Measurements from ENCODE around the gene COG8.
A peak's percentile ranks its signal among the peaks of the same experiment; 100 is the strongest.
"Not testable (repeated sequence)": the region's sequence is repeated elsewhere in the genome, so short reads cannot be mapped to it uniquely, and the experiment has no call there.

Gene COG8

GRCh38 chr16:69318911-69319289 is 20.5 kb downstream of the COG8 start:
- no peak for DNase-seq

DNA sequence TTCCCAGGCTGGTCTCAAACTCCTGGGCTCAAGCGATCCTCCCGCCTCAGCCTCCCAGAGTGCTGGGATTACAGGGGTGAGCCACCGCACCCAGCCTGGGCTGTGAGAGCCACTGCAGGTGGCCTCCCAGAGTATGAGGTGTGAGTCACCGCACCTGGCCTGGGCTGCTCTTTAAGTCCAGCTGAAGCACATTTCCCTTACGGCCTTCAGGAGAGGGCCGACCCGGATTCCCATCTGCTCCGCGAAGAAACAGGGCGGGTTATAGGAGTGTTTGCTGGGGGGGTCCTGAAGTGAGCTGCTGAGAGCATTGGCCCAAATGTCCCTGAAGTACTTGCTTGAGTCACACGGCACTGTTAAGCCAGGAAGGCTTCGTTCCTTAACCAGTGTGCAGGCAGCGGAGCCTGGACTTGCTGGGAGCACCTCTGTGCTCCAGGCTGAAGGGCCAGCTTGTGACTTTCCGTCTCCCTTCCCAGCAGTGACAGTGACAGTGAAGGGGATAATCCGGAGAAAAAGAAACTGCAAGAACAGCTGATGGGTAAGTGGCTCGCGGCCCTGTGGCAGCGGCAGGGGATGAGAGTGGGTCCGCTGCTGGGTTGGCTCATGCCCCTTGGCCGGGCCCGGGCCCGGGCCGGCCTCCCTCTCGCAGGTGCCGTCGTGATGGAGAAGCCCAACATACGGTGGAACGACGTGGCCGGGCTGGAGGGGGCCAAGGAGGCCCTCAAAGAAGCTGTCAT is 21.0 kb downstream of the COG8 start:
- no peak for DNase-seq

- no peak for DNase-seq
Measured at GRCh38 chr16:69316595-69317034, 22.7 kb downstream of the COG8 start.

DNA sequence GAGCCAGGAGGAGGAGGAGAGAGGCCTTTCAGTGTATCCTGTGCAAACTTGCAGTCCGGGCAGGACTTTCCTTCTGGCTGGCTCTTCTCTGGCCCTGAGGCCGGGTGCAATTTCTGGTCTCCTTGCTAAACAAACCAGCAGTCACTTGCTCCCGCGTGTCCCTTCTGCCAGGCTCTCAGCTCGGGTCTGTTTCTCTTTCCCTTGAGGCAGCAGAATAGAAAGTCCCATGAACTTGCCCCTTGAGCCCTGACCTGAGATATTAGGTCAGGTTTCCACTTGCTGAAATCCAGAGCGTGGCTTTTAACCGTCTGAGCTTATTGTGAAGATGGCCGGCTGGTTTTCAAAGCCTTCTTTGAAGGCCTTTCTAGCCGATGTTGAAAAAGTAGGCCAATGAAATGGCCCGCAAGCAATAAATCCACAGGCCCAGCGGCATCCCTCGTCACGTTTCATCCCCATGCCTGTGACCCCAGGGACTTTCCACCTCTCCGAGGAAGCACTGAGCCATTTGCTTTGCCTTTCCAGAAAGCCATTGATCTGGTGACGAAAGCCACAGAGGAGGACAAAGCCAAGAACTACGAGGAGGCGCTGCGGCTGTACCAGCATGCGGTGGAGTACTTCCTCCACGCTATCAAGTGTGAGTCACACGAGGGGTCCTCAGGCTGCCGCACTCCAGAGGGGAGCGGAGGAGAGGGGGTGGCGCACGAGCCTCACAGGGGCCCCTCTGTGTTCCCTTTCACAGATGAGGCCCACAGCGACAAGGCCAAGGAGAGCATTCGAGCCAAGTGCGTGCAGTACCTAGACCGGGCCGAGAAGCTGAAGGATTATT is 23.7 kb downstream of the COG8 start:
- no peak for DNase-seq

DNA sequence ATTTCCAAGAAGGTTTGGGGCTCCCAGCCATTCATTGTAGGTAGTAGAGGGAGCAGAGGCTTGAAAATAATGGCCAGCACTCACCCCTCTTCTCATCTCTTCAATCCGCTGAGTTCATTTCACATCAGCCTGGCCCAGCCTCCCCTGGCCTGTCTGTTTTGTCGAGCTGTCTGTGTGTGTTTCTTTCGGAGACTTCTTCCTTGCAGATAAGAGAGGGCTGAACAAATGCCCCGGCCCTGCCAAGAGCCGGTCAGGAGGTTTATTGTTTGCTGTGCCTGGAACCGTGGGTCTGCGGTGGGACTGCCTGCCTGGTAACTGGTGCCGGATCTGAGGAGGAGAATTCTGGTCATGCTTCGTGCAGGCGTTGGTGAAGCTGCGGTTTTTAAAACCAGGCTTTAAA is 24.8 kb downstream of the COG8 start:
- no peak for DNase-seq

DNA sequence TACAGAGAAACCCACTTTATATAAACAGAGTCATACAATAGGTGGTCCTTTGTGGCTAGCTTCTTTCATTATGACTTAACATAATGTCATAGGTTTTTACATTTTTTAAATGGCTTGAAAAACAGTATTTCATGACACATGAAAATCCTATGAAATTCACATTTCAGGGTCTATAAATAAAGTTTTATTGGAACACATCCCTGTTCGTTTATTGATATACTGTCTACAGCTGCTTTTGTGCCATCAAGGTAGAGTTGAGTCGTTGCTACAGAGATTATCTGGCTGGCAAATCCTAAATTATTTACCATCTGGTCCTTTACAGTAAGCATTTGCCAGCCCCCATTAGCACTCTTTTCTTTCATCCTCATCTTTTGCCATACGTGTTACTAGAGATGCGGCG is 25.9 kb downstream of the COG8 start:
- no peak for DNase-seq

DNA sequence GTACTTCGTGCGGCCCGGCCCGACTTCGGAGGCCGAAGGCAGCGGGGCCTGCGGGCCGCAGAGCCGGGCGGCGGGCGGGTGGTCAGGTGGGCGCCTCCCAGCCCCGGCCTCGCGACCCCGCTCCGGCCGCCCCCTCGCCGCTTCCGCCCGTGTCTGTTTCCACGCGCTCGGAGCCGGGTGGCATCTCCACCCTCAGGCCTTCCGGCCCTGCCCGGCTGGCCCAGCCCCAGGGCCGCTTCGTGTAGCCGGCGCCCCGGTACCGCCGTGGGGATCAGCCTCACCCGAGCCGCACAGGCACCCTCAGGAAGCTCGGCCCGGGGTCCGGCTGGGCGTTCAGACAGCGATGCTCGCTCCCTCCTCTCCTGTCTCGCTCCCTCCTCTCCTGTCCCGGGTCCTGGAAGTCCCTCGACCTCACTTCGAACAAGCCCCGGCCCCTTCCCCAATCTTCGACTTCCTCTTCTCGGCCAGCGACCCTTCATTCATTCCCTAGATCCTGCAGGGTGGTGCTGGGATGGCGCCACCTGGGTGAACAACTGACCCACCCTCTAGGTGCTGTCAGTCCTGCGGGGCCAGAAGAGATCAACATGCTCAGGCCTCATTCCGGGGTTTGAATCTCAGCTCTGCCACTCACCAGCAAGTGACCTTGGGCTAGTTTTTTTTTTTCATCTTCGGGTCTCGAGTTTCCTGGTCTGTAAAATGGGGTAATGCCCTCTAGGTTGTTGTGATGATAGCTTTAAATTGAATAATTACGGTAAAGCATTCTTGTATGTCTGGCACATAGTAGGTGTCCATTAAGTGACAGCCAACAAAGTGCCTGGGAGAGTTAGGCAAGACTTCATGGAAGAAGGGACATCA is 27.6 kb downstream of the COG8 start:
- DNase-seq: no peak

GRCh38 chr16:69310653-69311532 is 28.5 kb downstream of the COG8 start, which contains the start of gene VPS4A:
TSS of gene VPS4A (plus strand) at chr16:69311350. CDS start at chr16:69311512, 162 bp downstream.
- peak; percentile 45 for DNase-seq

- no peak for DNase-seq
Measured at GRCh38 chr16:69309316-69309715, 30.0 kb downstream of the COG8 start.

DNA sequence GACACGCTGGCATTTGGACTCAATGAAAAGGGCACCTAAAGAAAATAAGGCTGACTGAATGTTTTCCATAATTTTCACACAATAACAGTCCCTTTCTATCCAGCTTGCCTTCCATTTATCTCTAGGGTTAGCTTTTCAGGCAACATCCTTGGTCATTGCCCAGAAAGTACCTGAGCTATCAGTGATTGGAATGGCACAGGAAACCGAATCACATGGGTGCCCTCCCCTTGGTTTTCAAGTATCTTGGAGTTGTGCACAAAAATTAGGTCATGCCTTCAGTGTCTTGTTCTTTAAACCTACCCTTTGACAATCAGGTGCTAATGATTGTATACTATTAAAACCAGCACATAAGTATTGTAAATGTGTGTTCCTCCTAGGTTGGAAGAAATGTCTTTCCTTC is 31.5 kb downstream of the COG8 start:
- DNase-seq: no peak

- no peak for DNase-seq
Measured at GRCh38 chr16:69307091-69307490, 32.3 kb downstream of the COG8 start.

- DNase-seq: no peak
Measured at GRCh38 chr16:69306031-69306430, 33.3 kb downstream of the COG8 start.

GRCh38 chr16:69302301-69302700 is 37.1 kb downstream of the COG8 start:
- DNase-seq: no peak

DNA sequence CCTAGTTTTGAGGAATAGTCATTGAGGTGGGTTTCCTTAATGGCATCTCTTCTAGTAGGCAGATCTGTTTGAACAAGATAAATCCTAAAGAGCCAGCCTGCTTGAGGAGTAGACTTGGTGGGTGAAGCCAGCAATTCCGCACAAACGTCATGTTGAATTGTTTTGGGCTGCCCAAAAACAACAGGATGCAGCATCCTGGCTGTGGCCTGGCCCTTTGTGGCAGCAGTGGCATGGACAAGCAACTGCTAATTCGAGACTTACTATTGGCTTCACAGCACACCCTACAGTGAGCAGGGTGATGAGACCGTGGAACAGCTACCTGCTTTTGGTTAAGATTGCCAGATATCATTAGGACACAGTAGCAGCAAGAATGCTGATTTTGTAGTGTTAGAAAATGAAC is 37.5 kb downstream of the COG8 start:
- DNase-seq: no peak

GRCh38 chr16:69301187-69301586 is 38.2 kb downstream of the COG8 start:
- DNase-seq: no peak

DNA sequence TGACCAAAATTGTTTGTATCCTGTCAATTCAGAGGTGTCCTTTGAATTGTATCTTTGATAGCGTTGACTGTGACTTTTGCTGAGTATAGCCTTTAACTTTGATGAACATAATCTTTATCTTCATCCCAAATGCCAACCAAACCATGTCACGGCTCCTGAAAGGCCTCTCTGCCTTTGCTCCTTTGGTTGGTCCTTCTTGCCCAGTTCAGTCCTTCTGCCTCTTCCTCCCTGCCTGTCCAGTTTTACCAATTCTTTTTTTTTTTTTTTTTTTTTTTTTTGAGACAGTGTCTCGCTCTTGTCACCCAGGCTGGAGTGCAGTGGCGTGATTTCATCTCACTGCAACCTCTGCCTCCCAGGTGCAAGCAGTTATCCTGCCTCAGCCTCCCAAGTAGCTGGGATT is 41.1 kb downstream of the COG8 start:
- DNase-seq: no peak

DNA sequence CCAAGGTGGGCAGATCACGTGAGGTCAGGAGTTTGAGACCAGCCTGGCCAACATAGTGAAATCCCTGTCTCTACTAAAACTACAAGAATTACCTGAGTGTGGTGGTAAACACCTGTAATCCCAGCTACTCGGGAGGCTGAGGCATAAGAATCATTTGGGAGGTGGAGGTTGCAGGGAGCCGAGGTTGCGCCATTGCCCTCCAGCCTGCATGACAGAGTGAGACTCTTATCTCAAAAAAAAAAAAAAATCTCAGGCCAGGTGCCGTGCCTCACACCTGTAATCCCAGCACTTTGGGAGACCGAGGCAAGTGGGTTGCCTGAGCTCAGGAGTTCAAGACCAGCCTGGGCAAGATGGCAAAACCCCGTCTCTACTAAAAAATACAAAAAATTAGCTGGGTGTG is 42.6 kb downstream of the COG8 start:
- DNase-seq: not testable (repeated sequence)

DNA sequence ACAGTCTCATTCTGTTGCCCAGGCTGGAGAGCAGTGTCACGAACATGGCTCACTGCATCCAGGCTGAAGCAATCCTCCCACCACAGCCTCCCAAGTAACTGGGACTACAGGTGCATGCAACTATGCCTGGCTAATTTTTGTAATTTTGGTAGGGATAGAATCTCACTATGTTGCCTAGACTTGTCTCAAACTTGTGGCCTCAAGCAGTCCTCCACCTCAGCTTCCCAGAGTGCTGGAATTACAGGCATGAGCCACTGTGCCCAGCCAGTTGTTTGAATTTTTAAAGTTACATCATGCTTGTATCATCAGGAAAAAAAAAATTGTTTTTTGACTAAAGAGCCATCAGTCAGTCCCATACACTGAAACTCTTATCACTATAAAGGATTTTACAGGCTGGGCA is 45.3 kb downstream of the COG8 start:
- no peak for DNase-seq

- DNase-seq: no peak
Measured at GRCh38 chr16:69293401-69293800, 46.0 kb downstream of the COG8 start.

GRCh38 chr16:69291657-69292056 is 47.7 kb downstream of the COG8 start:
- DNase-seq: not testable (repeated sequence)

DNA sequence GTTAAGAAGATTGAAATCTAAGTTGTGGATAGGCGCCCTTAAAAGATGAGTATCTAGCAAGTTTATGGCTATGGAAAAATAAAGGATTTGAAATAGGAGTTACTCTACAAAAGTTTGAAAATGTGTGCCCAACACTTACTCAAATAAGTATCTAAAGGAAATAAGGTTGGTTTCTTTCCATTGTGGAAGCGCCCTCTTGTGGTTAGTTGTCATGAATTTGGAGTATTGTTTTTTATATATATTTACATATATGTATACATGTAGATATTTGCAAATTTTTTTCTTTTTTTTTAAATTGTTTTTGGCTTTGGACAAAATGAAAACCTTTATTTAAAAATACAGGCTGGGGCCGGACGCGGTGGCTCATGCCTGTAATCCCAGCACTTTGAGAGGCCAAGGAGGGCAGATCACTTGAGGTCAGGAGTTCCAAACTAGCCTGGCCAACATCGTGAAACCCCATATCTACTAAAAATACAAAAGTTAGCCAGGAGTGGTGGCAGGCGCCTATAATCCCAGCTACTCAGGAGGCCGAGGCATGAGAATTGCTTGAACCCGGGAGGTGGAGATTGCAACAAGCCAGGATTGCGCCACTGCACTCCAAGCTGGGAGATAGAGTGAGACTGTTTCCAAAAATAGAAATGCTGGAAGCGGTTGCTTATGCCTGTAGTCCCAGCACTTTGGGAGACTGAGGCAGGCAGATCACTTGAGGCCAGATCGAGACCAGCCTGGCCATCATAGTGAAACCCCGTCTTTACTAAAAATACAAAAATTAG is 52.2 kb downstream of the COG8 start:
- no peak for DNase-seq
